ENCODE data around the gene HIF1A. TPM values are rescaled to one million over a fixed set of nuclear protein-coding genes. Genes with fewer than 3 reads are reported as not detected.

The HIF1A gene
- total RNA-seq: 171 TPM

GRCh38 chr14:61694830-61695694 is at the start of gene HIF1A:
Gene HIF1A (plus strand): TSS chr14:61695513. CDS start chr14:61695805, 292 bp downstream.

DNA sequence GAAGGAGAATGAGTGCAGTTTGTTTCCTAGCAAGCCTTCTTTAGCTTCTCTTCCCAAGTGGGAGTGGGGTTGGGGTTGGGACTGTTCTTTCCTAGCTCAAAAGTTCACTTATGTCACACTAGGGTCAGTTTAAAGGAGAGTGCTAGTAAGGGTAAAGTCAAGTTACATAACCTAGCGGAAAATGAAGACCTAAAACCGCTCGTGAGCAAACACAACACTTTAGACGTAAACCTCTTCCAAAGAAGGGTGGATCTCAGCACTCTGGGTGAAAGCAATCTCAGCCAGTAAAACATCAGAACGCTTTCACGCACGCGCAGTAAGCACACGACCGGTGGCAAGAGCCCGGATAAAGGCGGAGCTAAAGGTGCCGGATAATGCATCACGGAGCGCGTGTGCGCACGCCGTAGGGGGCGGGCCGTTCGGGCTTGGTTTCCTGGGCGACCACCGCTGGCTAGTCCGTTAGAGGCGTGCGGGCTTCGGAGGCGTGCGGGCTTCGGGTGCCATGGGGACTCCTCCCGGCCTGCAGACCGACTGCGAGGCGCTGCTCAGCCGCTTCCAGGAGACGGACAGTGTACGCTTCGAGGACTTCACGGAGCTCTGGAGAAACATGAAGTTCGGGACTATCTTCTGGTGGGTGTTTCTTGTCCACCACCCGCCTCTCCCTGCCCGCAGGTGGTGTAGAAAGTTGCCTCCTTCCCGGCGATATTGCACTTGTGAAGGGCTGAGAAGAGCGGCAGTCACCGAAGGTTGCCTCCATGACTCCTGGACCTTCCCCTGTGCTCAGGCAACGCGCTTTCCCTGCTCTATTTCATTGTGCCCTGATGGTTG is 66.9 kb downstream of the HIF1A start, which contains the start of gene SNAPC1:
Gene SNAPC1 (plus strand): TSS at position 462 of the 828 bp plus-strand sequence. CDS start 41 bp downstream, at position 503.

Other genes starting within 250 kb of the HIF1A start
- 4.1 TPM for gene SNAPC1, start 66.9 kb downstream of the HIF1A start, total RNA-seq
- gene SYT16, start 117.2 kb downstream of the HIF1A start, total RNA-seq: 2.0 TPM

All from metanephros (tissue), 1 donor.